ENCODE data around the gene APOBEC3G. TPM values are rescaled to one million over a fixed set of nuclear protein-coding genes. Genes with fewer than 3 reads are reported as not detected.

The APOBEC3G gene
- total RNA-seq, 2 donors from 2014 or later: 68.3 to 72.6 TPM

DNA sequence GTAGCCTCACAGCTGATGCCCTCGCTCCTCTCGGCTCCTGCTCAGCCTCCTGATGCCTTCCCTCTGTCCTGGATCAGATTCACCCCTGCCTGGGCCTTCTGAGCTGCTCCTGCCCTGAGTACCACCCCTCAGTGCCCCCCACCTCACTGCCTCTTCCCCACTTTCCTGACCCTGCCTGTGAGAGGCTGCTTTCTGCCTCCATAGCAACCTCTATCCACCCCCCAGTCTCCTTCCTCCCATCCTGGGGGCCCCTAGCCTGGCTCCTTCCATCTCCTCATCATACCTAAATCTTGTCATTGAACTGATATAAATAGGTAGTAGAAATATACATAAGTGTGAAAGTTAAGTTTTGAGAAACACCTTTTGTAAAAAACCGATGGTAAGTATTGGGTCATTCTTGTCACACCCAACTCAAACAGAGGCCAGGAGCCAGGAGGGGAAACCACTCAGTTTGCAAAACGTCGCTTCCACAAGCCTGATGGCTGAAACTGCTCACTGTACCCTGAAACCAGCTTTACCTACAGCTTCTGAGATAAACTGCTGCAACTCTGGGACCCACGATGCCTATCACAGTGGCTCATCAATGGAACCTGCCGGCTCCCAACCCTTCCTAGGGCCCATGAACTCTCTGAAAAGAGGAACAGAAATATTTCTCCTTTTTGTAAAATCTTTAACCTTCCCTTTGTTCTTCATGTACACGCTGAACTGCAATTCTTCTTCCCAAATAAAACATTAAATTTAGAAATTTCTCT lies 15.2 kb downstream of the APOBEC3G start:
- H3K36me3 Mint-ChIP-seq (ENCODE audit: low read depth): peaks cover 4% of the 10 kb centered on the region
- peaks cover 49% of the 10 kb centered on the region for H3K4me1 Mint-ChIP-seq
- no peaks in the 10 kb centered on the region for H3K27me3 Mint-ChIP-seq
- H3K9me3 Mint-ChIP-seq: no peaks in the 10 kb centered on the region
- peak; percentile 41 for ATAC-seq (replicated peaks)
- H3K4me3 Mint-ChIP-seq: peak overlapping the region; percentile 75
- peak overlapping the region; percentile 95 for H3K27ac Mint-ChIP-seq

DNA sequence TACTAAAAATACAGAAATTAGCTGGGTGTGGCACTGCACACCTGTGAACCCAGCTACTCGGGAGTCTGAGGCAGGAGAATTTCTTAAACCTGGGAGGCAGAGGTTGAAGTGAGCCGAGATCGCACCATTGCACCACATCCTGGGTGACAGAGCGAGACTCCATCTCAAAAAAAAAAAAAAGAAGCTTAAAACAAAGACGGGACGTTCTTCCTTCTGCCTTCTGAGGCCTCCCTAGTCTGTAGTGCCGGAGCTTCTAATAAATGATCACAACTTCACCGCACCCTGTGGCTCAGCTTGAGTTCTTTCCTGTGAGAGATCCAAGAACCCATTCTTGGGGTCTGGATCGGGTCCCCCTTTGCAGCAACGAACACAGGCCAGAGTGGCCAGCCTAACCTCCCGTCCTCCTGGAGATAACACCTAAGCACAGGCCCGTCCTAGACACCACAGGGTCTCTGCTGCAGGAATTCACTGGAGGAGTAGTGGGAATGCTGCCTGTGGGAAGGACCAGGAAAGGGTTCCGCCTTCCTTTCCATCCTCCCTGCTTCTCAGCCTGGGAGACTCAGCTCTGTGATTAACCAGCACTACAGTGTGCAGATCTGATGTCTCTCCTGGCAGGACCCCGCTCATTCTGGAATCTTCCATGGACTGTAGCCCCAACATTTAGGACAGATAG lies 17.8 kb downstream of the APOBEC3G start:
- Mint-ChIP-seq H3K9me3 (no peaks in the 10 kb centered on the region), H3K27me3 (no peaks in the 10 kb centered on the region), H3K4me3 (peak overlapping the region; percentile 3), H3K36me3 (ENCODE audit: low read depth) (no peaks in the 10 kb centered on the region), H3K27ac (peak overlapping the region; percentile 65), H3K4me1 (peaks cover 47% of the 10 kb centered on the region)
- ATAC-seq (replicated peaks): no peak

DNA sequence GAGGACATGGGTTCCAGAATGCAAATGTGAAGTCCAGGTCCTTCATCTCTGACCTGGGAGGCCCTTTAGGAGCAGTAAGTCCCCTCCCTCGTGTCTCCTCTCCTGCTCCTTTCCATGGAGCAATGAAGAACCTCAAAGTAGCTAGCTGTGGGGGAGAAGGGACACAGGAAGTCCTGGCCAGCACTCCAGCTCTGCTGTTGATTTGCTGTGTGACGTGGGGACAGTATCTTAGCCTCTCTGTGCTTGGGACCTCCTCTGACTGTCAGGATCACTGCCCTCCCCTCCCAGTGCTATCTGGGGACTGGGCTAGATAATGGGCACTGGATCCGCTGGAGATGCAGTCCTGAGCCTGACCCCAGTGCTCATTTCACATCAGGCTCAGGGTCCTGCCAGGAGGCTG lies 18.9 kb downstream of the APOBEC3G start:
- Mint-ChIP-seq H3K4me1 (peaks cover 36% of the 10 kb centered on the region), H3K4me3 (no peak overlapping the region), H3K27me3 (no peaks in the 10 kb centered on the region), H3K9me3 (no peaks in the 10 kb centered on the region), H3K27ac (no peak overlapping the region), H3K36me3 (ENCODE audit: low read depth) (no peaks in the 10 kb centered on the region)
- ATAC-seq (replicated peaks): no peak

DNA sequence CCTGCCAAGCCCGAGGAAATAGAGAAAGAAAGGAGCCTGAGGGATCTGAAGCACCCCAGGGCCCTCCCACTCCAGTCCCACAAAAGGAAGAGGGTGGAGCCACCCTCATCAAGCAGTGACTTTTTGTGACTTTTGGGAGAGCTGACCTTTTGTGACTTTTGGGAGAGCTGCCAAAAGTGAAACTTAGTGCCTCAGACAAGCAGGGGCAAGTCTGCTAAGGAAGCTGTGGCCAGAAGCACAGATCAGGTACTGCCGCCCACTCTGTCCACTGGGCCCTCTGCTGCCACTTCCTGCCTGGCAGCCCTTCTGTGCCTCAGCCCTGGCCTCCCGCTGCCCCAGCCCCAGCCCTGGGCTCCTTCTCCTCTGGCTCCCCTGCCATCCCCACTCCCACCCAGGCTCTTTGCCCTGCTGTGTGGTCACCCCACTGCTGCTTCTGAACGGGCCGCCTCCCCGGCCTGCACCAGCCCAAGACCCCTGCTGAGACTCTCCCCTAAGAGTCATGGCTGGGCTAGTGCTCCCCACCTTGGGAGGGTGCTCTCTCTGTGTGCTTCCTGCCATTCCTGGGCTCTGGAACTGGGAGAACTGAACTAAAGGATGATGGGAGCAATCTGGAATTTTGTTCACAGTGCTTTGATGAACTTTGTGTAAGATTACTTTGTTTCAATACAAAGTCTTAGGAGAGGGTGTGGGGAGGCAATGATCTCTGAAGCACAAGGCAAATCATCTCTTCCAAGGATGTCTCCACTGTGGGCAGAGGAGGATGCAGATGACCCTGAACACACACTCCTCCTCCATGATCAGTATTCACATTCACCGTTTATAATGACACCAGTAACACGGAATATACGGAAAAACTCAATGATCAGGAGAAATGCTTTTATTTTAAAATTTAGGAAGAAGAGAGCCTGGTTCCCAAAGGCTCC lies 20.3 kb downstream of the APOBEC3G start, which contains the start of gene APOBEC3H:
Gene APOBEC3H, plus strand, starts transcription at position 147 of the 923 bp plus-strand sequence. CDS start 3,035 bp downstream, outside the sequence.
- Mint-ChIP-seq H3K27me3 (no peaks in the 10 kb centered on the region), H3K9me3 (no peaks in the 10 kb centered on the region), H3K36me3 (ENCODE audit: low read depth) (no peaks in the 10 kb centered on the region), H3K4me1 (peaks cover 24% of the 10 kb centered on the region), H3K4me3 (peak within 1 kb of the TSS; percentile 68), H3K27ac (peak within 1 kb of the TSS; percentile 88)
- peak; percentile 25 for ATAC-seq (replicated peaks)

DNA sequence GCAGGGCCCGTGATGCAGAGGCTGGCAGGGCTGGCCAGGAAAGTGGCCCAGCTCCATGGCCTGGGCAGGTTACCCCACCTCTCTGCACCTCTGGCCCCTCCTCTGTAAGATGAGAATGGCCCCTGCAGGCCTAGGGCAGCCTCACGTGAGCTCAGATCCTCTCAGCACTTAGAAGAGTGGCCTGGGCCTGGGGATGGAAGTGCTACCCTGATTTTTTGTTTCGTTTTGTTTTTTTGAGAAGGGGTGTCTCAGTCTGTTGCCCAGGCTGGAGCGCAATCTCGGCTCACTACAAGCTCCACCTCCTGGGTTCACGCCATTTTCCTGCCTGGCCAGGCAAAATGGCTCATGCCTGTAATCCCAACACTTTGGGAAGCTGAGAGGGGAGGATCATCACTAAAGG lies 21.0 kb downstream of the APOBEC3G start:
- ATAC-seq (replicated peaks): no peak
- Mint-ChIP-seq H3K4me3 (peak overlapping the region; percentile 68), H3K27ac (peak overlapping the region; percentile 88), H3K36me3 (ENCODE audit: low read depth) (no peaks in the 10 kb centered on the region), H3K9me3 (no peaks in the 10 kb centered on the region), H3K4me1 (peaks cover 19% of the 10 kb centered on the region), H3K27me3 (no peaks in the 10 kb centered on the region)

DNA sequence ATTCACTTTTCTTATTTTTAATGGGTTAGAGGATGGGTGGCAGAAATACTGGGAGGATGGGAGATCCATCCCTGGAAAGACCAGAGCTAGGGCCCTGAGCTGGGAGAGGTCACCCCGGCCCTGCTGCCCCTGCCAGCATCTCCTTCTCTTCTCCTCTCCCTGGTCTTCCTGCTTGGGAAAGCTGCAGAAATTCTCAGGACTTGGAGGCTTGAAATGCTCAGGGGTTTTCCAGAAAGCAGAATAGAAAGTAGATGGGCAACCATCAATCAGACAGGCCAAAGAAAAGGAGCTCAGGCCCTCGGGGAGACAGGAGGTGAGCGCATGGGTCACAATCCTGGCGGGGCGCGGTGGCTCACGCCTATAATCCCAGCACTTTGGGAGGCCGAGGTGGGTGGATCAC lies 21.5 kb downstream of the APOBEC3G start:
- H3K4me1 Mint-ChIP-seq: peaks cover 18% of the 10 kb centered on the region
- H3K27me3 Mint-ChIP-seq: no peaks in the 10 kb centered on the region
- no peaks in the 10 kb centered on the region for H3K9me3 Mint-ChIP-seq
- H3K27ac Mint-ChIP-seq: peak overlapping the region; percentile 88
- peak overlapping the region; percentile 68 for H3K4me3 Mint-ChIP-seq
- ATAC-seq (replicated peaks): no peak
- H3K36me3 Mint-ChIP-seq (ENCODE audit: low read depth): no peaks in the 10 kb centered on the region

DNA sequence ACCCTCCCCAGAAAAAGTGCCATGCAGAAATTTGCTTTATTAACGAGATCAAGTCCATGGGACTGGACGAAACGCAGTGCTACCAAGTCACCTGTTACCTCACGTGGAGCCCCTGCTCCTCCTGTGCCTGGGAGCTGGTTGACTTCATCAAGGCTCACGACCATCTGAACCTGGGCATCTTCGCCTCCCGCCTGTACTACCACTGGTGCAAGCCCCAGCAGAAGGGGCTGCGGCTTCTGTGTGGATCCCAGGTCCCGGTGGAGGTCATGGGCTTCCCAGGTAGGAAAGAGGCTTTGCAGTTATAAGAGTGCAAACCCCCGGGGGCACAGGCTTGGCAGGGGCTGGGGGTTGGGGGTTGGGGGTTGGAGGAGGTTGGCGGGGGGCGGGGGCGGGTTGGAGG lies 24.2 kb downstream of the APOBEC3G start:
- Mint-ChIP-seq H3K9me3 (no peaks in the 10 kb centered on the region), H3K4me1 (peaks cover 11% of the 10 kb centered on the region), H3K27ac (peak overlapping the region; percentile 88), H3K27me3 (no peaks in the 10 kb centered on the region), H3K36me3 (ENCODE audit: low read depth) (no peaks in the 10 kb centered on the region), H3K4me3 (peak overlapping the region; percentile 68)
- ATAC-seq (replicated peaks): no peak

DNA sequence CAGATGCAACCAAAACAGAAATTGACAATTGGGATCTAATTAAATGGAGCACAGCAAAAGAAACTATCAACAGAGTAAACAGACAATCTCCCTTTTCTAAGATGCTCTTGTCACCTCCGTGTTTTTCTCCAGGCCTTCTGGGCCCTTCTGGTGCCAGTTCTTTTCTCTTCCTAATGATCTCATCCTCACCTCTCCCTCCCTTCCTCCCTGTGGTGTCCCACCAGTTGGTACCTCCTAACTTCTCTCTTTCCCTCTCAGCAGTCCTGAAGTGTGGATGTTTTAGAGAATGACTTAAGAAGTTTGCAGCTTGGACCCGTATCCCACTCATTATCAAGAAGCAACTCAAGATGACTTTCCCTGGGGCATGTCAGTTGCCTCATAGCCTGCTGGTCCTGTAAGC lies 26.4 kb downstream of the APOBEC3G start:
- ATAC-seq (replicated peaks): no peak
- Mint-ChIP-seq H3K4me3 (no peak overlapping the region), H3K9me3 (no peaks in the 10 kb centered on the region), H3K27ac (peak overlapping the region; percentile 3), H3K4me1 (peaks cover 4% of the 10 kb centered on the region), H3K27me3 (no peaks in the 10 kb centered on the region), H3K36me3 (ENCODE audit: low read depth) (no peaks in the 10 kb centered on the region)

DNA sequence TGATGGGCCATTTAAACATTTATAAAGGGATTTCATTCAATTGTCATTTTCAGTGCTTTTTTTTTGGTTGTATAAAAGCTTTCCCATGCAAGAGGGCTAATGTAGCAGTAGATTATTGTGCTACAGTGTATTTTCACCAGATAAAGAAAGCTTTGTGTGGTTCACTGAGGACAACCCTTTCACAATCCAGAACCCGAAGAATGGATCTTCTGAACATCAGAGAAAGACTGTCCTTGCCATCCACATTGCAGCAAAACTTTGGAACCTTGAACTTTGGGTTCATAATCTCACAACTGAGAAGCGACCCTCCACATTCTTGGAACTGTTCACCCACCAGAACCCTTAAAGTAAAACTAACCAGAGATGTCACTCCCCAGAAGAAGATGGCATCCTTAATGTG lies 29.3 kb downstream of the APOBEC3G start:
- no peak for ATAC-seq (replicated peaks)
- Mint-ChIP-seq H3K4me3 (no peak overlapping the region), H3K4me1 (no peaks in the 10 kb centered on the region), H3K9me3 (no peaks in the 10 kb centered on the region), H3K36me3 (ENCODE audit: low read depth) (no peaks in the 10 kb centered on the region), H3K27ac (no peak overlapping the region), H3K27me3 (no peaks in the 10 kb centered on the region)

DNA sequence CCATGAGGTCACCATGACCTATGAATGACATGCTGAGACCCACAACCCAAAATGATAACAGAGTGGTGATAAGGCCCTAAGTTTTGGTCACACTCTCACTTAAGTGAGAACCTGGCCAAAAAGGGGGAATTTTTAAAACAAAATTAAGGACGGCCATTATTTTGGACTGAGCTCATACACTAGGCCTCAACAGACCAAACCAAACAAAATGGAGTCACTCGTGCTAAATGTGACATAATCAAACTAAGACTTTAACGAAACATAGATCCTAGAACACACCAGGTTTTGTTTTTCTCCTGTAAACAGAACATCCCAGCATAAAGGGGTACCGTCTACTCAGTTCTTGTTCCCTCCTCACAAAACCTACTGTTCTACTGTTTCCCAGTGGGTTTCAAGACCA lies 31.4 kb downstream of the APOBEC3G start:
- Mint-ChIP-seq H3K27me3 (no peaks in the 10 kb centered on the region), H3K4me1 (no peaks in the 10 kb centered on the region), H3K27ac (peak overlapping the region; percentile 31), H3K4me3 (no peak overlapping the region), H3K9me3 (no peaks in the 10 kb centered on the region), H3K36me3 (ENCODE audit: low read depth) (no peaks in the 10 kb centered on the region)
- ATAC-seq (replicated peaks): no peak

DNA sequence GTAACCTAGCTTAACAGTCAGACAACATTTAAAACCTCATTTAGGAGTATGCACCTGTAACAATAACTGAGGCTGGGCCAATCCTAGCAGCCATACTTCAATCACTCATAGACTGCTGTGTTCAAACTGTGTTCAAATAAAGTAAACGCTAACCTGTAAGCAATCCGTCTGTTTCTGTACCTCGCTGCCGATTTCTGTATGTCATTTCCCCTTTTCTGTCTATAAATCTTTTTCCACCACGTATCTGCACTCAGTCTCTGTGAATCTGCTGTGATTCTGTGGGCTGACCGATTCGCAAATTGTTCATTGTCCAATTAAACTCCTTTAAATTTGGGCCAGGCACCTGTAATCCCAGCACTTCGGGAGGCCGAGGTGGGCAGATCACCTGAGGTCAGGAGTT lies 32.3 kb downstream of the APOBEC3G start:
- H3K4me3 Mint-ChIP-seq: no peak overlapping the region
- ATAC-seq (replicated peaks): no peak
- H3K4me1 Mint-ChIP-seq: peaks cover 7% of the 10 kb centered on the region
- no peak overlapping the region for H3K27ac Mint-ChIP-seq
- no peaks in the 10 kb centered on the region for H3K9me3 Mint-ChIP-seq
- no peaks in the 10 kb centered on the region for H3K27me3 Mint-ChIP-seq
- no peaks in the 10 kb centered on the region for H3K36me3 Mint-ChIP-seq (ENCODE audit: low read depth)

DNA sequence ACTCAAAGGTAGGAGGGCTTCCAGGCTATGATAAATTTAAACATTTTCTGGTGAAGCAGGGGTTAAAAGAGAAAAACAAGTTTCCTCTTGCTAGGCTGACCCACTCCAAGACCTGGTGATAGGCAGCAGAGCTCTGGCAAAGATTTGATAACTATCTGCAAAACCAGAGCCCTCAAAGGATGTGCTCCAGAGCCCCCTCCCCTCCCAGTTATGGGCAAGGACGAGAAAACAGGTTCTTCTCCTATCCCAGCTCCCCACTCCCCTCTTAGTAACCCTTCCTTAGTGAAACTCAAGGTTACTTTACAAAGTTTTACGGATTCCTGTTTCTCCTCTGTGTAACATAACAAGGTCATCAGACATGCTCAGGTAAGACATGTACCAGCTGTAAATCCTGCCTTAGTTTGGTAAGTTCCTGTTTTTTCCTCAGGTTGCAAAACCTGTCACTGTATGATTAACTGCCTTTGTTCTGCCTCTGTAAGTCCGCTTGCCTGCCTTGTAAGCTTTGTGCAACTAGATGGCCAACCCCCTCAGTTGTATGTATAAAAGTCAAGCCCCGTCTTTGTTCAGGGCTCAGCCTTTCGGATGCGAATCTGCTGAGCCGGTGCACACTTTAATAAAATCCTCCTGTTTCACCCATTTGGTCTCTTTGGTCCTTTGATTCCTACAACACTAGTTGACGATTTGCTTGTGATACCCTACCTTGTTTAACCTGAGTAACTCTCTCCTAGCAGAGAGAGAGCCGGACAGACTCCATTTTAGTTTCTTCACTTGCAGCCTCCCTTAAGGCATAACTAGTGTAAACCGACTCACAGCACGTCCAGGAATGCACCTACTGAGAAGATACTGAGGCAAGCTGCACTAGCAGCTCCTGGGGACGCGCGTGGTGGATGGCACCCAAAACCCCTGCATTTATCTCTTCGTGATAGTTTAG lies 33.8 kb downstream of the APOBEC3G start:
- Mint-ChIP-seq H3K4me1 (peaks cover 14% of the 10 kb centered on the region), H3K9me3 (no peaks in the 10 kb centered on the region), H3K4me3 (no peak overlapping the region), H3K27ac (no peak overlapping the region), H3K27me3 (no peaks in the 10 kb centered on the region), H3K36me3 (ENCODE audit: low read depth) (peaks cover 3% of the 10 kb centered on the region)
- ATAC-seq (replicated peaks): no peak

DNA sequence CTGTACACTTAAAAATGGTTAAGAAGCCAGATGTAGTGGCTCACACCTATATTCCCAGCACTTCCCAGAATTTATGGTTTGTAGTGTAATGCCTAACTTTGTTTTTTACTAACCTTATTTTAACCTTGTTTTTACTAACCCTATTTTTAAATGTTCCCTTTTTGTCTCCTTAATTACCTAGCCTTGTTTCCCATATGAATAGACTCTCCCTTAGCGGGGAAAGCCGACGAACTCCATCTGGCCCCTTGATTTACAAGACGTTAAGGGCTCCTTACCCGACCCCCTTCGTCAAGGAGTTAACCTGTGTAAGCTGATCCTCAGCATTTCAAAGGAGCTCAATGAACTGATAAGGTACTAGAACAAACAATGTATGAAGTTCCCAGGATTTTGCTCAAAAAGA lies 37.0 kb downstream of the APOBEC3G start:
- Mint-ChIP-seq H3K27ac (peak overlapping the region; percentile 95), H3K9me3 (no peaks in the 10 kb centered on the region), H3K4me3 (peak overlapping the region; percentile 24)

More for the DNA sequence above, 37.0 kb downstream of the APOBEC3G start:
- Mint-ChIP-seq H3K36me3 (ENCODE audit: low read depth) (peaks cover 10% of the 10 kb centered on the region), H3K4me1 (peaks cover 27% of the 10 kb centered on the region), H3K27me3 (no peaks in the 10 kb centered on the region)
- ATAC-seq (replicated peaks): no peak

Data from activated T-helper 17 cell treated with anti-CD3 and anti-CD28 coated beads, Interleukin-2, amount 50 U/mL, for 72 hours (primary cell).